KMS-11 (cell line): ENCODE measurements around the gene SUDS3.
A peak's percentile ranks its signal among the peaks of the same experiment; 100 is the strongest.

Experiments
- H2AFZ ChIP-seq: fragments of 200-600 bp; sonication (generic); 2 replicates; pipeline ENCODE4 v1.6.1; 2016; ENCODE audit warnings: antibody characterized with exemption, mixed run types, low read depth
- H3K27ac ChIP-seq: fragments of 200-600 bp; sonication (generic); 2 replicates; pipeline ENCODE4 v1.6.1; 2016; ENCODE audit warnings: mild to moderate bottlenecking, mixed run types
- H3K27me3 ChIP-seq: fragments of 200-600 bp; sonication (generic); 2 replicates; pipeline ENCODE4 v1.6.1; 2017; ENCODE audit warnings: mild to moderate bottlenecking, low read depth, mixed run types, moderate library complexity; ENCODE audit not compliant: insufficient read depth
- H3K36me3 ChIP-seq: fragments of 200-600 bp; sonication (generic); 2 replicates; pipeline ENCODE4 v1.6.1; 2017; ENCODE audit warnings: mild to moderate bottlenecking, mixed run types; ENCODE audit not compliant: insufficient read depth
- H3K4me1 ChIP-seq: fragments of 200-600 bp; sonication (generic); 2 replicates; pipeline ENCODE4 v1.6.1; 2016; ENCODE audit warnings: mild to moderate bottlenecking, low read depth, mixed run types; ENCODE audit not compliant: poor library complexity, severe bottlenecking
- H3K4me2 ChIP-seq: fragments of 200-600 bp; sonication (generic); 2 replicates; pipeline ENCODE4 v1.7.0; 2016; ENCODE audit warnings: mild to moderate bottlenecking, mixed run types
- H3K4me3 ChIP-seq: fragments of 200-600 bp; sonication (generic); IDR thresholded peaks from 2 replicates; pipeline ENCODE4 v1.6.1; 2017; ENCODE audit warnings: low read depth, low read length, mixed read lengths; ENCODE audit not compliant: insufficient read depth
- H3K79me2 ChIP-seq: fragments of 200-600 bp; sonication (generic); 2 replicates; pipeline ENCODE4 v1.6.1; 2016; ENCODE audit warnings: low read depth, mixed run types; ENCODE audit not compliant: insufficient read depth
- H3K9ac ChIP-seq: fragments of 200-600 bp; sonication (generic); 2 replicates; pipeline ENCODE4 v1.6.1; 2016; ENCODE audit warnings: mild to moderate bottlenecking, mixed run types
- H4K20me1 ChIP-seq: fragments of 200-600 bp; sonication (generic); 2 replicates; pipeline ENCODE4 v1.6.1; 2016; ENCODE audit warnings: mild to moderate bottlenecking, mixed run types; ENCODE audit not compliant: insufficient read depth
- TF ChIP-seq, protein P1 (sequence below): fragments of 200-600 bp; sonication (generic); conservative IDR thresholded peaks from 2 replicates; pipeline ENCODE4 v1.6.1; 2017; ENCODE audit warnings: low read depth, mild to moderate bottlenecking, antibody characterized with exemption, low read length, moderate library complexity, mixed read lengths

Gene SUDS3

DNA sequence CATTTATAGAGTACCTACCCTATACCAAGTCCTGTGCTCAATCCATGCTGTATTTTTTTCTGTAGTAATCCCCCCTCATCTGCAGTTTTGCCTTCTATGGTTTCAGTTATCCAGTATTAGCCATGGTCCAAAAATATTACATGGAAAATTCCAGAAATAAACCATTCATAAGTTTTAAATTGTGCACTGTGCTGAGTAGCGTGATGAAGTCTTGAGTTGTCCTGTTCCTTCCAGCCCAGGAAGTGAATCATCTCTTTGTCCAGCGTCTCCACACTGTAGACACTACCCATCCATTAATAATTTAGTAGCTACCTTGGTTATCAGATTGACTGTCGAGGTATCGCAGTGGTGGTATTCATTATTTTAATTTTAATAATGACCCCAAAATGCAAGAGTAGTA is 54.2 kb downstream of the SUDS3 start:
- Histone ChIP-seq H4K20me1 (no peaks in the 10 kb centered on the region), H2AFZ (no peak overlapping the region), H3K4me2 (no peak overlapping the region), H3K9ac (no peak overlapping the region), H3K27me3 (no peaks in the 10 kb centered on the region), H3K4me3 (no peak overlapping the region), H3K36me3 (no peaks in the 10 kb centered on the region), H3K4me1 (no peaks in the 10 kb centered on the region), H3K79me2 (no peaks in the 10 kb centered on the region), H3K27ac (no peak overlapping the region)
- TF ChIP-seq, protein P1, sequence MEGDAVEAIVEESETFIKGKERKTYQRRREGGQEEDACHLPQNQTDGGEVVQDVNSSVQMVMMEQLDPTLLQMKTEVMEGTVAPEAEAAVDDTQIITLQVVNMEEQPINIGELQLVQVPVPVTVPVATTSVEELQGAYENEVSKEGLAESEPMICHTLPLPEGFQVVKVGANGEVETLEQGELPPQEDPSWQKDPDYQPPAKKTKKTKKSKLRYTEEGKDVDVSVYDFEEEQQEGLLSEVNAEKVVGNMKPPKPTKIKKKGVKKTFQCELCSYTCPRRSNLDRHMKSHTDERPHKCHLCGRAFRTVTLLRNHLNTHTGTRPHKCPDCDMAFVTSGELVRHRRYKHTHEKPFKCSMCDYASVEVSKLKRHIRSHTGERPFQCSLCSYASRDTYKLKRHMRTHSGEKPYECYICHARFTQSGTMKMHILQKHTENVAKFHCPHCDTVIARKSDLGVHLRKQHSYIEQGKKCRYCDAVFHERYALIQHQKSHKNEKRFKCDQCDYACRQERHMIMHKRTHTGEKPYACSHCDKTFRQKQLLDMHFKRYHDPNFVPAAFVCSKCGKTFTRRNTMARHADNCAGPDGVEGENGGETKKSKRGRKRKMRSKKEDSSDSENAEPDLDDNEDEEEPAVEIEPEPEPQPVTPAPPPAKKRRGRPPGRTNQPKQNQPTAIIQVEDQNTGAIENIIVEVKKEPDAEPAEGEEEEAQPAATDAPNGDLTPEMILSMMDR = no peak

DNA sequence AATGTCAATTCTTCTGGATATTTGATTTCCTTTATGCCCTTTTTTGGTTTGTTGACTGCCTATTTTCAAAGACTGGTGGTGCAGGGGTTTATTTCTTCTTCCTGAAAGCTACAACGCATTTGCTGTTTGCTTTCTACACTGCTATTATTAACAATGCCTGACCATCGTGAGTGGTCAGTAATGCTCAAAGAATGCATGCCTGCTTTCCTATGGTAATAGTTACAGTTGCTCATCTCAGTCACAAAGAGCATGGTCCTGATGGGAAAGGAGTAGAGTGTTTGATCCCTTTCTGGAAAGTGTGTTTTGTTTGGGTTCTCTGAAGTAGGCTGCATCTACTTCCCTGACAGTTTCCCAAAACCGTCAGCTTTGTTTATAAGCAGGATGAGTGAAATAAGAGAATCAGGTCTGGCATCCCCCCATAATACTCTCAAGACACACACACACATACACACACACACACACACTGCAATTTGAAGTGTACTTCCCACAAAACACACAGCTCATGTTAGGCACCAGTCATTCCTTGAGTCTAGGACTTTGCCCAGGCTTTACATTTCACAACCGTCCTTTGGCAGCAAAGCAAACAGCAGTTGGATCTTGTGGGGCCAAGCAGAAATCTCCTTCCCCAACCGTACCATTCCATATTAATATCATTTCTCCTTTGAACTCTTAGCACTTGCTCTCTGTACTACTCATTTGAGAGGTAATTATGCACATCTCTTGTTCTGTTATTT is 56.6 kb downstream of the SUDS3 start:
- no peaks in the 10 kb centered on the region for H3K4me1 ChIP-seq
- H3K36me3 ChIP-seq = no peaks in the 10 kb centered on the region
- no peaks in the 10 kb centered on the region for H4K20me1 ChIP-seq
- TF ChIP-seq, protein P1 = no peak
- H3K4me3 ChIP-seq = no peak overlapping the region
- H3K79me2 ChIP-seq = no peaks in the 10 kb centered on the region
- H2AFZ ChIP-seq = no peak overlapping the region
- H3K27me3 ChIP-seq = no peaks in the 10 kb centered on the region
- H3K27ac ChIP-seq = no peak overlapping the region
- H3K9ac ChIP-seq = no peak overlapping the region
- H3K4me2 ChIP-seq = no peak overlapping the region

DNA sequence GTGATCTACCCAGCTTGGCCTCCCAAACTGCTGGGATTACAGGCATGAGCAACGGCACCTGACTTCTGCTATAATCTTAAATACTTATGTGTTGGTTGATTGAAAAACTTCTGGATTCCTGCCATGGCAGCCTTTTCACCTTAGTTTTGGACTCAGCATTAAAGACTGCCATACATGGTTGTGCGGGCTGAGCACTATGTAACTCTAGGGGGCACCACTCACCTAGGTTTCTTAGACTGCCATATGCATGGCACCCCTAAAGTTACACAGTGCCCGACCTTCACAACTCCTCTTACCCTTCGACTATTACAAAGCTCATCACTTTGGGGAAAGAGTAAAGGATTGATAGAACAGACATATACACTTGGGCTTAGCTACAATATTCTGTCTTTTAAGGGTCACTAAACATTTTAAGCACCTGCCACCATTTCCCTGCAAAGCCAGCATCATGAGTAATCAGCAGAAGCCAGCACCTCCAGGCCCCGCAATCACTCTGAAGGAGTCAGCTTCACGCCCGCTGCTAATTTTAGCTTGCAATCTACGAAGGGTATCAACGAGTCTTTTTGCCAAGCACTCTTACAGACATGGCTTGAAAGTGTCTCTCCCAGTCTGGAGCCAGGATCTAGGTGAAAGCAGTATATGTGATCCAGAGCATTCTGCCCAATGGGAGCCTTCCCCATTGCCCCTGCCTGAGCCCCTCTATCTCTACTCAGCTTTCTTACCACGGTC is 59.8 kb downstream of the SUDS3 start:
- H4K20me1 ChIP-seq = no peaks in the 10 kb centered on the region
- peaks cover 7% of the 10 kb centered on the region for H3K4me1 ChIP-seq
- H3K79me2 ChIP-seq = no peaks in the 10 kb centered on the region
- no peaks in the 10 kb centered on the region for H3K27me3 ChIP-seq
- TF ChIP-seq, protein P1 = peak; percentile 40; the same call in 1 of the 2 replicates
- no peak overlapping the region for H3K4me3 ChIP-seq
- H3K27ac ChIP-seq = no peak overlapping the region
- no peaks in the 10 kb centered on the region for H3K36me3 ChIP-seq
- no peak overlapping the region for H2AFZ ChIP-seq
- H3K9ac ChIP-seq = no peak overlapping the region
- no peak overlapping the region for H3K4me2 ChIP-seq

DNA sequence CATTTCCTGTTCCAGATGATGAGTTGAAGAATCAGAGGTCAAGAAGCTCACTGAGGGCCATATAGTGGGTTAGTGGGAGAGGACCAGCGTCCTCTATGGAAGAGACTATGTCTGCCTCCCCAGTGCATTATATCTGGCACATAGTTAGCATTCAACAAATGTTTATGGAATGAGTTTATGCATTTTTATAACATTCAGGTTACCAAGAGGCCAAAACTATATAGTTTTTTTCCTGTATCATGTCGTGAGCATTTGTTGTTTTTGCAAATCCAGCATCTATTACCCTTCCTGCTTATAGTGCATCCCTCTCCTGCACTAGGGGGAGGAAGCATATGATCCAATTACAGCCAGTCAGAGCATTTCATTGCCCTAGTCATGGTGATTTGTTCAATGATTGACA is 60.6 kb downstream of the SUDS3 start:
- Histone ChIP-seq H3K27me3 (no peaks in the 10 kb centered on the region), H3K4me1 (peaks cover 7% of the 10 kb centered on the region), H3K4me3 (no peak overlapping the region), H3K79me2 (no peaks in the 10 kb centered on the region), H4K20me1 (no peaks in the 10 kb centered on the region), H3K27ac (no peak overlapping the region), H3K36me3 (no peaks in the 10 kb centered on the region), H3K9ac (no peak overlapping the region), H2AFZ (no peak overlapping the region), H3K4me2 (no peak overlapping the region)
- TF ChIP-seq, protein P1 = no peak
